ENCODE measurements around the gene S100A6.

GRCh38 chr1:153561466-153561985, 25.7 kb upstream of the S100A6 start:
- TF ChIP-seq CTCF (conservative IDR thresholded peaks at IDR 0.05) (no peak), ZFX (IDR thresholded peaks at IDR 0.05) (no peak)

All from C4-2B (cell line).